GM12878 (cell line): ENCODE data around the gene NAT8. TPM values are rescaled to one million over a fixed set of nuclear protein-coding genes. Genes with fewer than 3 reads are reported as not detected.

Experiments
- ATAC-seq: fragments of 200-7000 bp; cut with Tn5 transposase; 3 replicates; pipeline ENCODE4 v1.9.1; 2020; ENCODE audit warnings: mild to moderate bottlenecking, moderate library complexity
- BruUV-seq: library from RNA; stranded (reverse); fragments of 400-500 nt; replicated peaks from 2 replicates; lab custom pipeline; 2021; lab: Mats Ljungman, UMichigan
- CTCF ChIA-PET: fragments of 300-600 bp; sonication (Branson Sonifier 250); formaldehyde crosslinking; extraction: SDS; loops from one replicate; lab custom pipeline; 2021; ENCODE audit warnings: inconsistent platforms; lab: Yijun Ruan, JAX
- POLR2A ChIA-PET: fragments of 350-600 bp; formaldehyde crosslinking; extraction: SDS; loops from one replicate; lab custom pipeline; 2021; ENCODE audit warnings: inconsistent platforms; lab: Charles Lee
- RAD21 ChIA-PET: fragments of 300-600 bp; sonication (Branson Sonifier 250); formaldehyde crosslinking; loops from one replicate; lab custom pipeline; 2023; ENCODE audit warnings: antibody characterized with exemption; ENCODE audit not compliant: unreplicated experiment; lab: Charles Lee
- SMC1A ChIA-PET: fragments of 300-600 bp; sonication (Branson Sonifier 250); formaldehyde crosslinking; loops from one replicate; lab custom pipeline; 2023; ENCODE audit not compliant: unreplicated experiment, uncharacterized antibody; lab: Charles Lee
- DNase-seq: peaks from one replicate; pipeline ENCODE4 v3.0.0-alpha.2; 2011; ENCODE audit warnings: low read depth, low spot score
- FAIRE-seq: peaks from 3 replicates; lab custom pipeline; 2011; peaks lifted over from hg19 to GRCh38; lab: Jason Lieb, UNC
- H2AFZ ChIP-seq: 2 replicates; pipeline ENCODE4 v1.6.0; 2011; ENCODE audit warnings: low read depth, low read length, control low read depth; ENCODE audit not compliant: control insufficient read depth
- H3K27ac ChIP-seq: 2 replicates; pipeline ENCODE4 v1.5.1; 2011; ENCODE audit warnings: control low read depth; ENCODE audit not compliant: control insufficient read depth, insufficient read depth
- H3K27me3 ChIP-seq, 2 experiments: replicated peaks in 1 of 2; 2 replicates each; pipeline versions ENCODE4 v1.6.0 to v1.6.1; 2011; ENCODE audit warnings: low read length in 1 of 2; ENCODE audit not compliant: control insufficient read depth in 2 of 2, insufficient read depth in 2 of 2
- H3K36me3 ChIP-seq, 2 experiments: 2 replicates each; pipeline ENCODE4 v1.5.1; 2011; ENCODE audit warnings: low read length in 1 of 2; ENCODE audit not compliant: control insufficient read depth in 2 of 2, insufficient read depth in 2 of 2
- H3K4me1 ChIP-seq: 2 replicates; pipeline ENCODE4 v1.6.1; 2011; ENCODE audit warnings: mild to moderate bottlenecking, low read length, moderate library complexity, mixed read lengths; ENCODE audit not compliant: control insufficient read depth, insufficient read depth
- H3K4me2 ChIP-seq: 2 replicates; pipeline ENCODE4 v1.6.0; 2011; ENCODE audit warnings: control low read depth; ENCODE audit not compliant: control insufficient read depth, insufficient read depth
- H3K4me3 ChIP-seq: fragments of 200-600 bp; sonication (generic); 2 replicates; pipeline ENCODE4 v1.5.1; 2016
- H3K79me2 ChIP-seq: 2 replicates; pipeline ENCODE4 v1.6.0; 2011; ENCODE audit warnings: low read length; ENCODE audit not compliant: control insufficient read depth, insufficient read depth
- H3K9ac ChIP-seq: 2 replicates; pipeline ENCODE4 v1.8.0; 2011; ENCODE audit warnings: low read length, control low read depth, mixed read lengths; ENCODE audit not compliant: control insufficient read depth, insufficient read depth
- H3K9me3 ChIP-seq: replicated peaks from 3 replicates; pipeline ENCODE4 v1.5.1; 2011; ENCODE audit warnings: mild to moderate bottlenecking, low read length; ENCODE audit not compliant: control insufficient read depth, insufficient read depth
- H4K20me1 ChIP-seq: 2 replicates; pipeline ENCODE4 v1.6.0; 2011; ENCODE audit not compliant: control insufficient read depth, insufficient read depth
- ASH2L ChIP-seq: fragments of 300-600, 200-600 bp; sonication (generic); IDR thresholded peaks from 2 replicates; pipeline ENCODE4 v1.6.1; 2017; ENCODE audit warnings: low read depth, mild to moderate bottlenecking, borderline replicate concordance
- CREB1 ChIP-seq: IDR thresholded peaks from 2 replicates; pipeline ENCODE4 v1.6.1; 2012; ENCODE audit warnings: low read depth, mild to moderate bottlenecking, inconsistent platforms
- EP300 ChIP-seq, 2 experiments: fragments of 150-350 bp in 1 of 2; IDR thresholded peaks; 2 replicates each; pipeline ENCODE4 v1.6.1; 2011 to 2012; ENCODE audit warnings: low read depth in 2 of 2, low read length in 2 of 2, borderline replicate concordance in 1 of 2, improper control_type of control experiment in 1 of 2, inconsistent platforms in 1 of 2; ENCODE audit not compliant: control insufficient read depth in 1 of 2
- ETV6 ChIP-seq, 2 experiments: fragments of 450-650 bp in 1 of 2; IDR thresholded peaks in 1 of 2; conservative IDR thresholded peaks in 1 of 2; 2 replicates each; pipeline ENCODE4 v1.6.1; 2014; ENCODE audit warnings: antibody characterized with exemption in 1 of 2, borderline replicate concordance in 1 of 2, low read depth in 1 of 2, mild to moderate bottlenecking in 1 of 2, moderate library complexity in 1 of 2
- IRF4 ChIP-seq: IDR thresholded peaks from 2 replicates; pipeline ENCODE4 v1.6.1; 2011; ENCODE audit warnings: low read depth, low read length
- MTA2 ChIP-seq: fragments of 450-650 bp; IDR thresholded peaks from 2 replicates; pipeline ENCODE4 v1.6.1; 2016; ENCODE audit warnings: low read depth, mild to moderate bottlenecking, moderate library complexity
- MTA3 ChIP-seq: IDR thresholded peaks from 2 replicates; pipeline ENCODE4 v1.6.1; 2012; ENCODE audit warnings: low read length, inconsistent platforms, borderline replicate concordance
- MYB ChIP-seq: fragments of 150-350 bp; IDR thresholded peaks from 2 replicates; pipeline ENCODE4 v1.6.1; 2014; ENCODE audit warnings: mild to moderate bottlenecking, low read depth, low read length, borderline replicate concordance
- NFXL1 ChIP-seq: fragments of 450-650 bp; IDR thresholded peaks from 2 replicates; pipeline ENCODE4 v1.6.1; 2017; ENCODE audit warnings: antibody characterized with exemption, mild to moderate bottlenecking, borderline replicate concordance
- NR2F1 ChIP-seq: fragments of 450-650 bp; conservative IDR thresholded peaks from 2 replicates; pipeline ENCODE4 v1.6.1; 2017; ENCODE audit warnings: mild to moderate bottlenecking
- NRF1 ChIP-seq: conservative IDR thresholded peaks from 2 replicates; pipeline ENCODE4 v1.6.1; 2011; ENCODE audit warnings: mild to moderate bottlenecking, low read depth, low read length, improper control_type of control experiment
- PAX8 ChIP-seq: fragments of 450-650 bp; IDR thresholded peaks from 2 replicates; pipeline ENCODE4 v1.6.1; 2017; ENCODE audit warnings: mild to moderate bottlenecking, moderate library complexity
- POLR2AphosphoS2 ChIP-seq: IDR thresholded peaks from 2 replicates; pipeline ENCODE4 v1.6.1; 2011; ENCODE audit warnings: low read depth, mild to moderate bottlenecking, low read length, improper control_type of control experiment, moderate library complexity
- POU2F2 ChIP-seq: IDR thresholded peaks from 3 replicates; pipeline ENCODE4 v1.6.1; 2011; ENCODE audit warnings: low read depth, mild to moderate bottlenecking, low read length, borderline replicate concordance
- RAD21 ChIP-seq: IDR thresholded peaks from 2 replicates; pipeline ENCODE4 v1.6.1; 2011; ENCODE audit warnings: mild to moderate bottlenecking, low read depth, low read length, moderate library complexity; ENCODE audit not compliant: insufficient read depth
- RUNX3 ChIP-seq: IDR thresholded peaks from 2 replicates; pipeline ENCODE4 v1.6.1; 2012; ENCODE audit warnings: low read length, inconsistent platforms
- STAT1 ChIP-seq: fragments of 450-650 bp; conservative IDR thresholded peaks from 2 replicates; pipeline ENCODE4 v1.6.1; 2014; ENCODE audit warnings: antibody characterized with exemption, mild to moderate bottlenecking
- TCF3 ChIP-seq: IDR thresholded peaks from 2 replicates; pipeline ENCODE4 v1.6.1; 2012; ENCODE audit warnings: low read depth, mild to moderate bottlenecking, low read length, borderline replicate concordance; ENCODE audit not compliant: insufficient read depth
- TCF7 ChIP-seq: IDR thresholded peaks from 2 replicates; pipeline ENCODE4 v1.6.1; 2014; ENCODE audit warnings: antibody characterized with exemption, borderline replicate concordance
- WGBS: methylation state at CpG from one replicate; pipeline ENCODE4 v1.1.6; 2016; ENCODE audit warnings: low lambda C conversion rate; ENCODE audit not compliant: insufficient replicate concordance, insufficient coverage; ENCODE audit errors: missing lambda C conversion rate; 5-methylcytosine and 5-hydroxymethylcytosine counted together
- in situ Hi-C: fragments of 300-500 bp; cut with MboI; formaldehyde crosslinking; loops from 9 replicates; pipeline ENCODE4 v1.14.3; 2018; ENCODE audit warnings: mixed read lengths
- intact Hi-C: fragments of 100-400 bp; cut with micrococcal nuclease; formaldehyde crosslinking; loops from one replicate; pipeline ENCODE4 v1.14.2; 2022; ENCODE audit not compliant: unreplicated experiment
- polyA plus RNA-seq, 11 experiments: library from polyadenylated mRNA; depleted of rRNA in 4 of 11; unstranded in 6 of 11; stranded (reverse) in 5 of 11; fragments of >200 nt; fragmentation: Nextera tagmentation in 4 of 11; fragmentation: Illumina TruSeq in 1 of 11; extraction: Ambion mirVana in 4 of 11; extraction: Trizol in 1 of 11; gene quantifications; 1 replicate in 1 of 11; 2 replicates in 10 of 11; pipeline versions ENCODE4 v1.2.1 to v1.2.3, GENCODE V29; 2011 to 2016; ENCODE audit warnings: inconsistent platforms in 2 of 11, missing spikeins in 2 of 11, low read depth in 1 of 11
- total RNA-seq, 4 experiments: library from RNA; depleted of rRNA in 3 of 4; stranded (reverse); fragments of >200 nt in 3 of 4; fragmentation: Illumina TruSeq in 1 of 4; extraction: Trizol in 1 of 4; gene quantifications; 2 replicates each; pipeline versions ENCODE4 v1.2.1 to v1.2.3, GENCODE V29; 2013 to 2021
- TF ChIP-seq, protein P1 (sequence below): IDR thresholded peaks from 2 replicates; pipeline ENCODE4 v1.6.1; 2011; ENCODE audit warnings: borderline replicate concordance, low read depth, mild to moderate bottlenecking, moderate library complexity, mixed read lengths, low read length; ENCODE audit not compliant: insufficient read depth; ENCODE audit errors: extremely low read length

Gene NAT8
- total and polyA plus RNA-seq, 10 of the 15 experiments (the other 5 are each of a cell fraction or from before 2014, with no cell fraction given) = not detected

- no peaks in the 10 kb centered on the region for H4K20me1 ChIP-seq
- RAD21 ChIA-PET = no interaction called here
- H3K9ac ChIP-seq = no peak overlapping the region
- no peak for FAIRE-seq
- H3K4me1 ChIP-seq = no peaks in the 10 kb centered on the region
- CTCF ChIA-PET = no interaction called here
- in situ Hi-C loops = no loop called here
- DNase-seq = no peak
- no peak for TF ChIP-seq NR2F1
- no peak for TF ChIP-seq CREB1
- no peak for TF ChIP-seq ASH2L
- TF ChIP-seq, protein P1, sequence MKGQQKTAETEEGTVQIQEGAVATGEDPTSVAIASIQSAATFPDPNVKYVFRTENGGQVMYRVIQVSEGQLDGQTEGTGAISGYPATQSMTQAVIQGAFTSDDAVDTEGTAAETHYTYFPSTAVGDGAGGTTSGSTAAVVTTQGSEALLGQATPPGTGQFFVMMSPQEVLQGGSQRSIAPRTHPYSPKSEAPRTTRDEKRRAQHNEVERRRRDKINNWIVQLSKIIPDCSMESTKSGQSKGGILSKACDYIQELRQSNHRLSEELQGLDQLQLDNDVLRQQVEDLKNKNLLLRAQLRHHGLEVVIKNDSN = no peak
- TF ChIP-seq PAX8 = no peak
- no peak for TF ChIP-seq MTA2
- TF ChIP-seq TCF7 = no peak
- TF ChIP-seq POLR2AphosphoS2 = no peak
- no peak for TF ChIP-seq EP300 (IDR thresholded peaks at IDR 0.05; ENCODE audit: borderline replicate concordance in 1 of 2, control insufficient read depth in 1 of 2, low read depth in 2 of 2, low read length in 2 of 2)
- TF ChIP-seq NFXL1 = no peak
- TF ChIP-seq MTA3 = no peak
- TF ChIP-seq NRF1 = no peak
- no peak for TF ChIP-seq STAT1
- TF ChIP-seq MYB = no peak
- TF ChIP-seq POU2F2 = no peak
- TF ChIP-seq TCF3 = no peak
- TF ChIP-seq ETV6 (conservative IDR thresholded peaks at IDR 0.05 in 1 of 2, IDR thresholded peaks at IDR 0.05 in 1 of 2; ENCODE audit: borderline replicate concordance in 1 of 2, low read depth in 1 of 2) = no peak
- no peak for TF ChIP-seq RAD21
- TF ChIP-seq RUNX3 = no peak
- no peak for TF ChIP-seq IRF4
- WGBS = 0% methylated on average over 1 of the region's 1 CpG
- ATAC-seq = no peak
- no peak overlapping the region for H3K27ac ChIP-seq
- H3K36me3 ChIP-seq = no peaks in the 10 kb centered on the region
- H3K4me2 ChIP-seq = no peak overlapping the region
- POLR2A ChIA-PET = interaction anchor here (0.6 kb wide), 1 partner anchor 422 kb away, joined by 3 read pairs; no protein-coding TSS in a partner anchor
- H2AFZ ChIP-seq = no peak overlapping the region
- no TSS peak for BruUV-seq
- SMC1A ChIA-PET = no interaction called here
- H3K27me3 ChIP-seq = no peaks in the 10 kb centered on the region
- no peaks in the 10 kb centered on the region; the same call in 2 of the 3 replicates for H3K9me3 ChIP-seq
- H3K4me3 ChIP-seq = no peak overlapping the region
- intact Hi-C loops = no loop called here
- H3K79me2 ChIP-seq = no peaks in the 10 kb centered on the region
Observed at GRCh38 chr2:73640511-73640911, 1.7 kb downstream of the NAT8 start.
